GM12878 (cell line): ENCODE results near the gene TXNDC8. TPM values are rescaled to one million over a fixed set of nuclear protein-coding genes. Genes with fewer than 3 reads are reported as not detected.

Experiments used
- ATAC-seq: fragments of 200-7000 bp; cut with Tn5 transposase; 3 replicates; pipeline ENCODE4 v1.9.1; 2020; ENCODE audit warnings: mild to moderate bottlenecking, moderate library complexity
- BruUV-seq: library from RNA; stranded (reverse); fragments of 400-500 nt; replicated peaks from 2 replicates; lab custom pipeline; 2021; lab: Mats Ljungman, UMichigan
- CTCF ChIA-PET: fragments of 300-600 bp; sonication (Branson Sonifier 250); formaldehyde crosslinking; extraction: SDS; loops from one replicate; lab custom pipeline; 2021; ENCODE audit warnings: inconsistent platforms; lab: Yijun Ruan, JAX
- POLR2A ChIA-PET: fragments of 350-600 bp; formaldehyde crosslinking; extraction: SDS; loops from one replicate; lab custom pipeline; 2021; ENCODE audit warnings: inconsistent platforms; lab: Charles Lee
- RAD21 ChIA-PET: fragments of 300-600 bp; sonication (Branson Sonifier 250); formaldehyde crosslinking; loops from one replicate; lab custom pipeline; 2023; ENCODE audit warnings: antibody characterized with exemption; ENCODE audit not compliant: unreplicated experiment; lab: Charles Lee
- SMC1A ChIA-PET: fragments of 300-600 bp; sonication (Branson Sonifier 250); formaldehyde crosslinking; loops from one replicate; lab custom pipeline; 2023; ENCODE audit not compliant: unreplicated experiment, uncharacterized antibody; lab: Charles Lee
- DNase-seq: peaks from one replicate; pipeline ENCODE4 v3.0.0-alpha.2; 2011; ENCODE audit warnings: low read depth, low spot score
- FAIRE-seq: peaks from 3 replicates; lab custom pipeline; 2011; peaks lifted over from hg19 to GRCh38; lab: Jason Lieb, UNC
- H2AFZ ChIP-seq: 2 replicates; pipeline ENCODE4 v1.6.0; 2011; ENCODE audit warnings: low read depth, low read length, control low read depth; ENCODE audit not compliant: control insufficient read depth
- H3K27ac ChIP-seq: 2 replicates; pipeline ENCODE4 v1.5.1; 2011; ENCODE audit warnings: control low read depth; ENCODE audit not compliant: control insufficient read depth, insufficient read depth
- H3K27me3 ChIP-seq, 2 experiments: replicated peaks in 1 of 2; 2 replicates each; pipeline versions ENCODE4 v1.6.0 to v1.6.1; 2011; ENCODE audit warnings: low read length in 1 of 2; ENCODE audit not compliant: control insufficient read depth in 2 of 2, insufficient read depth in 2 of 2
- H3K36me3 ChIP-seq, 2 experiments: 2 replicates each; pipeline ENCODE4 v1.5.1; 2011; ENCODE audit warnings: low read length in 1 of 2; ENCODE audit not compliant: control insufficient read depth in 2 of 2, insufficient read depth in 2 of 2
- H3K4me1 ChIP-seq: 2 replicates; pipeline ENCODE4 v1.6.1; 2011; ENCODE audit warnings: mild to moderate bottlenecking, low read length, moderate library complexity, mixed read lengths; ENCODE audit not compliant: control insufficient read depth, insufficient read depth
- H3K4me2 ChIP-seq: 2 replicates; pipeline ENCODE4 v1.6.0; 2011; ENCODE audit warnings: control low read depth; ENCODE audit not compliant: control insufficient read depth, insufficient read depth
- H3K4me3 ChIP-seq: fragments of 200-600 bp; sonication (generic); 2 replicates; pipeline ENCODE4 v1.5.1; 2016
- H3K79me2 ChIP-seq: 2 replicates; pipeline ENCODE4 v1.6.0; 2011; ENCODE audit warnings: low read length; ENCODE audit not compliant: control insufficient read depth, insufficient read depth
- H3K9ac ChIP-seq: 2 replicates; pipeline ENCODE4 v1.8.0; 2011; ENCODE audit warnings: low read length, control low read depth, mixed read lengths; ENCODE audit not compliant: control insufficient read depth, insufficient read depth
- H3K9me3 ChIP-seq: replicated peaks from 3 replicates; pipeline ENCODE4 v1.5.1; 2011; ENCODE audit warnings: mild to moderate bottlenecking, low read length; ENCODE audit not compliant: control insufficient read depth, insufficient read depth
- H4K20me1 ChIP-seq: 2 replicates; pipeline ENCODE4 v1.6.0; 2011; ENCODE audit not compliant: control insufficient read depth, insufficient read depth
- ATF2 ChIP-seq: IDR thresholded peaks from 2 replicates; pipeline ENCODE4 v1.6.1; 2012; ENCODE audit warnings: low read length, inconsistent platforms
- ATF3 ChIP-seq: IDR thresholded peaks from 2 replicates; pipeline ENCODE4 v1.6.1; 2011; ENCODE audit warnings: low read depth, mild to moderate bottlenecking, low read length, moderate library complexity, borderline replicate concordance; ENCODE audit errors: extremely low read depth
- CHD4 ChIP-seq: fragments of 200-600 bp; sonication (generic); IDR thresholded peaks from 2 replicates; pipeline ENCODE4 v1.6.1; 2016; ENCODE audit warnings: mild to moderate bottlenecking
- ELK1 ChIP-seq: IDR thresholded peaks from 2 replicates; pipeline ENCODE4 v1.6.1; 2012; ENCODE audit warnings: low read depth, low read length, improper control_type of control experiment
- HDGF ChIP-seq: fragments of 450-650 bp; IDR thresholded peaks from 2 replicates; pipeline ENCODE4 v1.6.1; 2016; ENCODE audit warnings: antibody characterized with exemption
- JUNB ChIP-seq: IDR thresholded peaks from 2 replicates; pipeline ENCODE4 v1.6.1; 2016; ENCODE audit warnings: antibody characterized with exemption, mild to moderate bottlenecking
- KDM1A ChIP-seq: fragments of 200-600 bp; sonication (generic); IDR thresholded peaks from 2 replicates; pipeline ENCODE4 v1.6.1; 2016; ENCODE audit warnings: borderline replicate concordance
- NKRF ChIP-seq: fragments of 450-650 bp; conservative IDR thresholded peaks from 2 replicates; pipeline ENCODE4 v1.6.1; 2017; ENCODE audit warnings: mild to moderate bottlenecking, moderate library complexity
- NR2C1 ChIP-seq: fragments of 450-650 bp; IDR thresholded peaks from 2 replicates; pipeline ENCODE4 v1.6.1; 2017; ENCODE audit warnings: antibody characterized with exemption, mild to moderate bottlenecking, moderate library complexity
- NR2C2 ChIP-seq: IDR thresholded peaks from 2 replicates; pipeline ENCODE4 v1.6.1; 2011; ENCODE audit warnings: borderline replicate concordance, low read depth; ENCODE audit not compliant: control insufficient read depth, insufficient read length
- POLR2AphosphoS5 ChIP-seq: IDR thresholded peaks from 2 replicates; pipeline ENCODE4 v1.6.1; 2011; ENCODE audit warnings: mild to moderate bottlenecking, low read length, inconsistent platforms
- RAD51 ChIP-seq: fragments of 450-650 bp; IDR thresholded peaks from 2 replicates; pipeline ENCODE4 v1.6.1; 2016; ENCODE audit warnings: moderate library complexity, mild to moderate bottlenecking, inconsistent platforms
- SMC3 ChIP-seq: IDR thresholded peaks from 2 replicates; pipeline ENCODE4 v1.6.1; 2011; ENCODE audit warnings: low read length, improper control_type of control experiment, borderline replicate concordance
- TCF12 ChIP-seq: IDR thresholded peaks from 2 replicates; pipeline ENCODE4 v1.6.1; 2011; ENCODE audit warnings: low read depth, mild to moderate bottlenecking, low read length
- USF1 ChIP-seq: IDR thresholded peaks from 2 replicates; pipeline ENCODE4 v1.6.1; 2011; ENCODE audit warnings: borderline replicate concordance, low read depth, mild to moderate bottlenecking, moderate library complexity, mixed read lengths, low read length; ENCODE audit not compliant: insufficient read depth; ENCODE audit errors: extremely low read length
- ZBTB40 ChIP-seq: fragments of 450-650 bp; IDR thresholded peaks from 2 replicates; pipeline ENCODE4 v1.6.1; 2016; ENCODE audit warnings: mild to moderate bottlenecking, moderate library complexity, borderline replicate concordance
- WGBS: methylation state at CpG from one replicate; pipeline ENCODE4 v1.1.6; 2016; ENCODE audit warnings: low lambda C conversion rate; ENCODE audit not compliant: insufficient replicate concordance, insufficient coverage; ENCODE audit errors: missing lambda C conversion rate; 5-methylcytosine and 5-hydroxymethylcytosine counted together
- in situ Hi-C: fragments of 300-500 bp; cut with MboI; formaldehyde crosslinking; loops from 9 replicates; pipeline ENCODE4 v1.14.3; 2018; ENCODE audit warnings: mixed read lengths
- intact Hi-C: fragments of 100-400 bp; cut with micrococcal nuclease; formaldehyde crosslinking; loops from one replicate; pipeline ENCODE4 v1.14.2; 2022; ENCODE audit not compliant: unreplicated experiment
- polyA plus RNA-seq, 11 experiments: library from polyadenylated mRNA; depleted of rRNA in 4 of 11; unstranded in 6 of 11; stranded (reverse) in 5 of 11; fragments of >200 nt; fragmentation: Nextera tagmentation in 4 of 11; fragmentation: Illumina TruSeq in 1 of 11; extraction: Ambion mirVana in 4 of 11; extraction: Trizol in 1 of 11; gene quantifications; 1 replicate in 1 of 11; 2 replicates in 10 of 11; pipeline versions ENCODE4 v1.2.1 to v1.2.3, GENCODE V29; 2011 to 2016; ENCODE audit warnings: inconsistent platforms in 2 of 11, missing spikeins in 2 of 11, low read depth in 1 of 11
- total RNA-seq, 4 experiments: library from RNA; depleted of rRNA in 3 of 4; stranded (reverse); fragments of >200 nt in 3 of 4; fragmentation: Illumina TruSeq in 1 of 4; extraction: Trizol in 1 of 4; gene quantifications; 2 replicates each; pipeline versions ENCODE4 v1.2.1 to v1.2.3, GENCODE V29; 2013 to 2021

The TXNDC8 gene
- total and polyA plus RNA-seq, 10 of the 15 experiments (the other 5 are each of a cell fraction or from before 2014, with no cell fraction given): not detected

GRCh38 chr9:110288503-110288902 is 49.2 kb downstream of the TXNDC8 start:
- H3K27me3 ChIP-seq: no peaks in the 10 kb centered on the region
- RAD21 ChIA-PET: no interaction called here
- H3K9me3 ChIP-seq: no peaks in the 10 kb centered on the region
- no peaks in the 10 kb centered on the region for H3K36me3 ChIP-seq
- H3K4me3 ChIP-seq: no peak overlapping the region
- WGBS: 43% methylated on average over 4 of the region's 4 CpGs
- no peak overlapping the region for H3K9ac ChIP-seq
- no peak for FAIRE-seq
- no peaks in the 10 kb centered on the region for H3K4me1 ChIP-seq
- BruUV-seq: no TSS peak
- POLR2A ChIA-PET: no interaction called here
- in situ Hi-C loops (no loop called here), intact Hi-C loops (no loop called here)
- no peak for ATAC-seq
- H4K20me1 ChIP-seq: no peaks in the 10 kb centered on the region
- CTCF ChIA-PET: no interaction called here
- H3K79me2 ChIP-seq: no peaks in the 10 kb centered on the region
- no peak overlapping the region for H3K4me2 ChIP-seq
- SMC1A ChIA-PET: no interaction called here
- H3K27ac ChIP-seq: no peak overlapping the region
- no peak for DNase-seq
- no peak overlapping the region for H2AFZ ChIP-seq
- no peak for TF ChIP-seq POLR2AphosphoS5
- TF ChIP-seq ATF3: no peak
- TF ChIP-seq TCF12: no peak
- TF ChIP-seq RAD51: no peak
- TF ChIP-seq HDGF: no peak
- no peak for TF ChIP-seq SMC3
- TF ChIP-seq ELK1: no peak
- TF ChIP-seq NR2C1: no peak
- no peak for TF ChIP-seq NR2C2
- no peak for TF ChIP-seq ZBTB40
- no peak for TF ChIP-seq JUNB
- no peak for TF ChIP-seq ATF2
- no peak for TF ChIP-seq USF1
- no peak for TF ChIP-seq CHD4
- no peak for TF ChIP-seq KDM1A
- no peak for TF ChIP-seq NKRF
